DOHH2 (cell line): ENCODE measurements around the gene SUPT4H1.

ENCODE experiments used
- H3F3A ChIP-seq: fragments of 200-600 bp; sonication (generic), shearing (Covaris generic); 2 replicates; pipeline ENCODE4 v1.6.0; 2016; ENCODE audit warnings: antibody characterized with exemption, mild to moderate bottlenecking; ENCODE audit not compliant: control insufficient read depth, insufficient read depth
- H3K27ac ChIP-seq: fragments of 200-600 bp; sonication (generic); 2 replicates; pipeline ENCODE4 v1.5.1; 2014; ENCODE audit warnings: low read depth, mild to moderate bottlenecking, low read length, moderate library complexity
- H3K27me3 ChIP-seq: fragments of 200-600 bp; sonication (generic); 2 replicates; pipeline ENCODE4 v1.6.1; 2014; ENCODE audit warnings: mild to moderate bottlenecking, low read length, mixed read lengths; ENCODE audit not compliant: control insufficient read depth
- H3K36me3 ChIP-seq: fragments of 200-600 bp; sonication (generic); 2 replicates; pipeline ENCODE4 v1.6.1; 2014; ENCODE audit warnings: mild to moderate bottlenecking, low read length, moderate library complexity, mixed read lengths; ENCODE audit not compliant: control insufficient read depth
- H3K4me1 ChIP-seq: fragments of 200-600 bp; sonication (generic); 2 replicates; pipeline ENCODE4 v1.6.1; 2014; ENCODE audit warnings: mild to moderate bottlenecking, low read length, mixed read lengths; ENCODE audit not compliant: control insufficient read depth
- H3K4me2 ChIP-seq: fragments of 200-600 bp; sonication (generic); 2 replicates; pipeline ENCODE4 v1.6.0; 2014; ENCODE audit warnings: mild to moderate bottlenecking, low read length, moderate library complexity
- H3K4me3 ChIP-seq: fragments of 200-600 bp; sonication (generic); 2 replicates; pipeline ENCODE4 v1.5.1; 2014; ENCODE audit warnings: mild to moderate bottlenecking, low read length, mixed read lengths
- H3K79me2 ChIP-seq: fragments of 200-600 bp; sonication (generic); 2 replicates; pipeline ENCODE4 v1.6.1; 2014; ENCODE audit warnings: mild to moderate bottlenecking, low read length, mixed read lengths; ENCODE audit not compliant: control insufficient read depth
- H3K9me2 ChIP-seq: fragments of 200-600 bp; sonication (generic); replicated peaks from 2 replicates; pipeline ENCODE4 v1.6.1; 2014; ENCODE audit warnings: mild to moderate bottlenecking, low read length, mixed read lengths; ENCODE audit not compliant: control insufficient read depth
- H3K9me3 ChIP-seq: fragments of 200-600 bp; sonication (generic); 2 replicates; pipeline ENCODE4 v1.6.1; 2014; ENCODE audit warnings: antibody characterized with exemption, low read length, mixed read lengths; ENCODE audit not compliant: control insufficient read depth, insufficient read depth
- H4K20me1 ChIP-seq: fragments of 200-600 bp; sonication (generic); 2 replicates; pipeline ENCODE4 v1.6.0; 2014; ENCODE audit warnings: low read depth, mild to moderate bottlenecking, antibody characterized with exemption, low read length, moderate library complexity; ENCODE audit not compliant: control insufficient read depth, insufficient read depth
- EZH2phosphoT487 ChIP-seq: fragments of 200-600 bp; sonication (generic); IDR thresholded peaks from 2 replicates; pipeline ENCODE4 v1.6.1; 2017; ENCODE audit warnings: borderline replicate concordance, mild to moderate bottlenecking, antibody characterized with exemption, low read length, moderate library complexity, mixed read lengths
- TF ChIP-seq, protein P1 (sequence below): fragments of 200-600 bp; sonication (generic); IDR thresholded peaks from one replicate; pipeline ENCODE4 v1.5.1; 2014; ENCODE audit warnings: antibody characterized with exemption, mild to moderate bottlenecking, low read depth, low read length; ENCODE audit not compliant: poor library complexity, severe bottlenecking

Gene SUPT4H1

DNA sequence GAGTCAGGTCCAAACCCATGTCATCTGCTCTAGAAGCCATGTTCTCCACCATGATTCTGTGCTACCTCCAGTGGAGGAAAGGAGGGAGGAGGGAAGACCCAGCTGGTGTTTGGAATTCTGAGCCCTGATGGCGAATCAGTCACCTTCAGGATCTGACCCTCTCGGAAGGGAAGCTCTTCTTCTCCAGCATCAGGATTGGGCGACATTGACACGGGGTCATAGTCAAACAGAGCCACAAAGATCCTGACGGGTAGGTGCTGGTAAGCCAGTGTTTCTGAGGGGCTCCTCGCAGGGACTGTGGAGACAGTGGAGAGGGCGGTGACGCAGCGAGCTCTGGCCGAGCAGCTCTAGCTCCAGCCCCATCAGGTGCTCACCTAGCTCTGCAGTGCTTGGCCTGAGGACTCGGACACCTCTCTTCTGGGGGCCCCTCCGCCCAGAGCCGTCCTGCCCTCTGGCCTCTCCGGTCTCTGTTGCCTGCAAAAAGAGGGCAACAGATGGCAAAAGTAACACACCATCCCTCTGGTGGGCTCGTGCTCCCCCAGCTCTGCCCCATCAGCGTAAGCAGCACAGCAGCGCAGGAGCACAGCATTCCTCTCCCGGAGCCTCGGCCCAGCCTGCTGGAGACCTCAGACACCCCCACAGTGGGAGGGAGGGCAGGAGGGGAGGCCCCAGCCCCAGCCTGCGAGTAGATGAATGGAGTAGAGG lies 44.4 kb downstream of the SUPT4H1 start:
- no peaks in the 10 kb centered on the region for H3K9me3 ChIP-seq
- no peak overlapping the region for H3K27ac ChIP-seq
- H3K36me3 ChIP-seq, result no peaks in the 10 kb centered on the region
- no peaks in the 10 kb centered on the region for H4K20me1 ChIP-seq
- no peaks in the 10 kb centered on the region; the same call in 1 of the 2 replicates for H3K27me3 ChIP-seq
- H3F3A ChIP-seq, result no peaks in the 10 kb centered on the region
- no peak overlapping the region for H3K4me3 ChIP-seq
- H3K4me1 ChIP-seq, result no peaks in the 10 kb centered on the region; the same call in 1 of the 2 replicates
- H3K79me2 ChIP-seq, result no peaks in the 10 kb centered on the region
- no peaks in the 10 kb centered on the region for H3K9me2 ChIP-seq
- no peak for TF ChIP-seq EZH2phosphoT487
- no peak overlapping the region for H3K4me2 ChIP-seq

DNA sequence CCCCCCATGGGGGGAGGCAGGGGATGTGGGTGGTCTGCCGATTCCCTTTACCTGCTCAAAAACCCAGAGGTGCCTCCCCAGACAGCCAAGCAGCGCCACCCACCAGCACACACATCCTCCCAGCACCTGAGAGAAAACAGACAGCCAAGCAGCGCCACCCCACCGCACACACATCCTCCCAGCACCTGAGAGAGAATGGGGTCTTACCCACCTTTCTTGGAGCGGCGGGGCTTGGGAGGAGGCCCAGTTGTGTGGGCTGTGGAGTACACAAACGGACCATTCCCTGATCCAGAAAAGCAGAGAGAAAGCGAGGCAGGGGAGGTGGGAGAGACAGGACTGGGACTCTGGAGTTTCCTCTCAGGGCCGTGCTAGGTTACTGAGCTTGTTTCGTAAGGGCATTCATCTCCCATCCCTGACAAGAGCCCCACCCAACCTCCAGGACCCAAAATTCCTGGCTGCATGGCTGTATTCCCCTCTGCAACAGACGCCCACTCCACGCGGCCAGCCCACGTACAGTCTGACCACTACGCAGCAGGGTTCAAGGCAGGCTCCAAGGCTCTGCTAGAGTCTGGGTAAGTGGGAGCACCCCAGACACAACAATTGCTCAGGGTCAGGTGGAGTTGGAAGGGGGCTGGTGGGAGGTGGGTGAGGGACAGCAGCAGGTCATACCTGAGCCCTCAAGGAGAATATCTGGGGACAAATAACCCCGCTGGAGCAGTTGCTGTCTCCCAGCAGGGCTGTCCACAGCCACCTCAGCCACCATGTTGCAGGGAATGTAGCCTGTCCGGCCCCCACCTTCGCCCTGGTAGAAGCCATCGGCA lies 45.7 kb downstream of the SUPT4H1 start:
- H3K79me2 ChIP-seq, result no peaks in the 10 kb centered on the region
- H3K9me2 ChIP-seq, result no peaks in the 10 kb centered on the region
- peaks cover 2% of the 10 kb centered on the region; the same call in 1 of the 2 replicates for H3K27me3 ChIP-seq
- no peak overlapping the region for H3K4me3 ChIP-seq
- no peak overlapping the region for H3K4me2 ChIP-seq
- no peak overlapping the region for H3K27ac ChIP-seq
- H3K9me3 ChIP-seq, result no peaks in the 10 kb centered on the region
- H4K20me1 ChIP-seq, result no peaks in the 10 kb centered on the region
- H3K36me3 ChIP-seq, result no peaks in the 10 kb centered on the region
- no peaks in the 10 kb centered on the region for H3F3A ChIP-seq
- H3K4me1 ChIP-seq, result no peaks in the 10 kb centered on the region; the same call in 1 of the 2 replicates
- TF ChIP-seq EZH2phosphoT487, result no peak
- TF ChIP-seq, protein P1, sequence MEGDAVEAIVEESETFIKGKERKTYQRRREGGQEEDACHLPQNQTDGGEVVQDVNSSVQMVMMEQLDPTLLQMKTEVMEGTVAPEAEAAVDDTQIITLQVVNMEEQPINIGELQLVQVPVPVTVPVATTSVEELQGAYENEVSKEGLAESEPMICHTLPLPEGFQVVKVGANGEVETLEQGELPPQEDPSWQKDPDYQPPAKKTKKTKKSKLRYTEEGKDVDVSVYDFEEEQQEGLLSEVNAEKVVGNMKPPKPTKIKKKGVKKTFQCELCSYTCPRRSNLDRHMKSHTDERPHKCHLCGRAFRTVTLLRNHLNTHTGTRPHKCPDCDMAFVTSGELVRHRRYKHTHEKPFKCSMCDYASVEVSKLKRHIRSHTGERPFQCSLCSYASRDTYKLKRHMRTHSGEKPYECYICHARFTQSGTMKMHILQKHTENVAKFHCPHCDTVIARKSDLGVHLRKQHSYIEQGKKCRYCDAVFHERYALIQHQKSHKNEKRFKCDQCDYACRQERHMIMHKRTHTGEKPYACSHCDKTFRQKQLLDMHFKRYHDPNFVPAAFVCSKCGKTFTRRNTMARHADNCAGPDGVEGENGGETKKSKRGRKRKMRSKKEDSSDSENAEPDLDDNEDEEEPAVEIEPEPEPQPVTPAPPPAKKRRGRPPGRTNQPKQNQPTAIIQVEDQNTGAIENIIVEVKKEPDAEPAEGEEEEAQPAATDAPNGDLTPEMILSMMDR, result no peak

DNA sequence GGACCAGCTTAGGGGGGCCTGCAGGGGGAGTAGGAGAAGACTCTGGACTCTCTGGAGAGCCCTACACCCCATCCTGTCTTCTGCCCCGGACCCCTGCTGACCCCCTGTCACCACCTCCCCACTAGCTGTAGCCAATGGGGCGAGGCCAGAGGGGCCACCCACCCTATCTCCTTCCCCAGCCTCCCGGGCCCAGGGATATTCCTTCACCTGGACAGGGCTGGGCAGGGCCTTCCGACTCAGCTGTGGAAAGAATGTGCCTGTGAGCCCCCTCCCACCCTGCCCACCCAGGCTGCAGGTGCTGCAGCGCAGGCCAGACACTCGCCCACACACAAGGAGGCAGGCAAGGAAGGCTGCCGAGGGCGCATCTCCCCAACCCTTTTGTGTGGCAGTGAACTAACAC lies 46.4 kb downstream of the SUPT4H1 start:
- Histone ChIP-seq H3K27ac (no peak overlapping the region), H3K4me1 (no peaks in the 10 kb centered on the region; the same call in 1 of the 2 replicates), H3K4me2 (no peak overlapping the region), H3F3A (no peaks in the 10 kb centered on the region), H3K9me3 (no peaks in the 10 kb centered on the region), H3K9me2 (no peaks in the 10 kb centered on the region), H4K20me1 (no peaks in the 10 kb centered on the region), H3K79me2 (no peaks in the 10 kb centered on the region), H3K27me3 (peaks cover 5% of the 10 kb centered on the region), H3K36me3 (no peaks in the 10 kb centered on the region), H3K4me3 (no peak overlapping the region)
- TF ChIP-seq, protein P1, result no peak
- TF ChIP-seq EZH2phosphoT487, result no peak
